HepG2 (cell line): ENCODE measurements around the gene DGAT2. TPM values are rescaled to one million over a fixed set of nuclear protein-coding genes. Genes with fewer than 3 reads are reported as not detected.

Experiments used
- GATAD2A ChIP-seq: IDR thresholded peaks from 2 replicates; pipeline ENCODE4 v1.6.1; 2016
- HNF4G ChIP-seq, 2 experiments: sonication (generic) in 1 of 2; formaldehyde crosslinking in 1 of 2; IDR thresholded peaks; 2 replicates each; pipeline versions ENCODE4 v1.4.0 to v1.6.1; 2011 to 2020; ENCODE audit warnings: borderline replicate concordance in 2 of 2, low read depth in 2 of 2, mild to moderate bottlenecking in 2 of 2, low read length in 1 of 2, missing genetic modification reagents in 1 of 2, moderate library complexity in 1 of 2
- KDM6A ChIP-seq: IDR thresholded peaks from 2 replicates; pipeline ENCODE4 v1.6.1; 2016; ENCODE audit warnings: low read depth
- MIXL1 ChIP-seq: IDR thresholded peaks from 2 replicates; pipeline ENCODE4 v1.6.1; 2016
- PAF1 ChIP-seq: IDR thresholded peaks from 2 replicates; pipeline ENCODE4 v1.6.1; 2016; ENCODE audit warnings: missing genetic modification reagents, missing compliant biosample characterization
- POLR2A ChIP-seq, 2 experiments: IDR thresholded peaks; 2 replicates each; pipeline ENCODE4 v1.6.1; 2011; ENCODE audit warnings: low read depth in 2 of 2, low read length in 2 of 2, mild to moderate bottlenecking in 1 of 2, moderate library complexity in 1 of 2; ENCODE audit not compliant: insufficient read depth in 1 of 2
- RARA ChIP-seq: IDR thresholded peaks from 2 replicates; pipeline ENCODE4 v1.6.1; 2016; ENCODE audit warnings: missing genetic modification reagents, missing compliant biosample characterization
- RXRB ChIP-seq: IDR thresholded peaks from 2 replicates; pipeline ENCODE4 v1.6.1; 2016; ENCODE audit warnings: borderline replicate concordance, missing genetic modification reagents, missing compliant biosample characterization
- STAG1 ChIP-seq: sonication (generic); formaldehyde crosslinking; IDR thresholded peaks from 2 replicates; pipeline ENCODE4 v1.4.0; 2020; ENCODE audit warnings: missing genetic modification reagents
- ZBTB8A ChIP-seq: sonication (generic); formaldehyde crosslinking; IDR thresholded peaks from 2 replicates; pipeline ENCODE4 v1.4.0; 2020; ENCODE audit warnings: mild to moderate bottlenecking, low read depth, missing genetic modification reagents, borderline replicate concordance
- polyA plus RNA-seq, 8 experiments: library from polyadenylated mRNA; depleted of rRNA in 3 of 8; stranded (reverse) in 7 of 8; unstranded in 1 of 8; fragments of >200 nt; fragmentation: Illumina TruSeq in 4 of 8; extraction: Trizol in 4 of 8; gene quantifications; 2 replicates each; pipeline versions ENCODE4 v1.2.1 to v1.2.3, GENCODE V29; 2011 to 2016; ENCODE audit warnings: low read depth in 4 of 8, missing spikeins in 1 of 8, mixed read lengths in 1 of 8; ENCODE audit not compliant: insufficient read depth in 1 of 8
- total RNA-seq, 5 experiments: library from RNA; depleted of rRNA; stranded (reverse); fragments of >200 nt; fragmentation: Illumina TruSeq; extraction: Trizol; gene quantifications; 2 replicates each; pipeline ENCODE4 v1.2.3, GENCODE V29; 2016; ENCODE audit warnings: low read depth in 1 of 5
- TF ChIP-seq, protein P1 (sequence below): sonication (generic); formaldehyde crosslinking; IDR thresholded peaks from 2 replicates; pipeline ENCODE4 v1.4.0; 2020; ENCODE audit warnings: low read depth, missing genetic modification reagents
- TF ChIP-seq, protein P2 (sequence below): sonication (generic); formaldehyde crosslinking; IDR thresholded peaks from 2 replicates; pipeline ENCODE4 v1.4.0; 2020; ENCODE audit warnings: missing genetic modification reagents, borderline replicate concordance
- TF ChIP-seq, protein P3 (sequence below): sonication (generic); formaldehyde crosslinking; IDR thresholded peaks from 2 replicates; pipeline ENCODE4 v1.4.0; 2020; ENCODE audit warnings: missing genetic modification reagents, mild to moderate bottlenecking, borderline replicate concordance
- TF ChIP-seq, protein P4 (sequence below): sonication (generic); formaldehyde crosslinking; IDR thresholded peaks from 2 replicates; pipeline ENCODE4 v1.5.0; 2020; ENCODE audit warnings: missing genetic modification reagents
- TF ChIP-seq, protein P5 (sequence below): sonication (generic); formaldehyde crosslinking; IDR thresholded peaks from 2 replicates; pipeline ENCODE4 v1.4.0; 2020; ENCODE audit warnings: missing genetic modification reagents

The DGAT2 gene
- total and polyA plus RNA-seq, 2 of the 13 experiments (the other 11 are each of a cell fraction or from before 2014, with no cell fraction given), result 39.0 to 65.6 TPM

DNA sequence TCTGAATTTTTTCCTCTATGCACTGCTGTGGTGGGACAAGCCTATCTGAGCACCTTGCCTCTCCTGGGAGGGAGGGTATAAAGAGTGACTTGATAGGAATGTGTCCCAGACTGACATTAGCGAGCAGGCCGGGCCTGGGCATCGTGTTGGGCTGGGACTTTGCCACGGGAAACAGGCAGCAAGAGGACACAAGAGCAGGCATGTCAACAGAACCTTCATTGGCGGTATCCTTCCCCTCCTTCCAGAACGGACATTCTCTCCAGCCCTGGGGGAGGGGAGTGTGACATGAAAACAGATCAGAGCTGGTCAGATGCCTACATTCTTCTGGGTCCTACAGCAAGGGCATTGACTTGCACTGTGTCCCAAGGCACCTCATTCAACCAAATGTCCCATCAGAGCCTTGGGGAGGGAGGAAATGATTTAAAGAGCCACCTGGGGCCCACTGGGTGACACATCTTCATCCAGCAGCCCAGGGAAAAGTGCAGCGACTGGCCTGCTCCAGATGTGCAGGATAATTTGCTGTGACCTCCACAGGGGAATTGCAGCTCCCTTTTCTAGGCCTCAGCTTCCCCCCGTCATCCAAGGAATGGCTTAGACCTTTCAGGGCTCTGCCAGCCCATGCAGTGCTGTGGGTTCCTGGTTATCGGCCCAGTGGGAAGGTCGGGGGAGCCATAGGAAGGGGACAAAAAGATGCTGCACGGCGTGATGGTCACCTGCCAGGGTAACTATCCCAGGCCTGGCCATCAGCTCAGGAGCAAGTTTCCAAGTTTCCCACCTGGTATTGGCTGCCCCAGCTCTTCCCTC is 24.6 kb downstream of the DGAT2 start (continued):
- TF ChIP-seq, protein P1, sequence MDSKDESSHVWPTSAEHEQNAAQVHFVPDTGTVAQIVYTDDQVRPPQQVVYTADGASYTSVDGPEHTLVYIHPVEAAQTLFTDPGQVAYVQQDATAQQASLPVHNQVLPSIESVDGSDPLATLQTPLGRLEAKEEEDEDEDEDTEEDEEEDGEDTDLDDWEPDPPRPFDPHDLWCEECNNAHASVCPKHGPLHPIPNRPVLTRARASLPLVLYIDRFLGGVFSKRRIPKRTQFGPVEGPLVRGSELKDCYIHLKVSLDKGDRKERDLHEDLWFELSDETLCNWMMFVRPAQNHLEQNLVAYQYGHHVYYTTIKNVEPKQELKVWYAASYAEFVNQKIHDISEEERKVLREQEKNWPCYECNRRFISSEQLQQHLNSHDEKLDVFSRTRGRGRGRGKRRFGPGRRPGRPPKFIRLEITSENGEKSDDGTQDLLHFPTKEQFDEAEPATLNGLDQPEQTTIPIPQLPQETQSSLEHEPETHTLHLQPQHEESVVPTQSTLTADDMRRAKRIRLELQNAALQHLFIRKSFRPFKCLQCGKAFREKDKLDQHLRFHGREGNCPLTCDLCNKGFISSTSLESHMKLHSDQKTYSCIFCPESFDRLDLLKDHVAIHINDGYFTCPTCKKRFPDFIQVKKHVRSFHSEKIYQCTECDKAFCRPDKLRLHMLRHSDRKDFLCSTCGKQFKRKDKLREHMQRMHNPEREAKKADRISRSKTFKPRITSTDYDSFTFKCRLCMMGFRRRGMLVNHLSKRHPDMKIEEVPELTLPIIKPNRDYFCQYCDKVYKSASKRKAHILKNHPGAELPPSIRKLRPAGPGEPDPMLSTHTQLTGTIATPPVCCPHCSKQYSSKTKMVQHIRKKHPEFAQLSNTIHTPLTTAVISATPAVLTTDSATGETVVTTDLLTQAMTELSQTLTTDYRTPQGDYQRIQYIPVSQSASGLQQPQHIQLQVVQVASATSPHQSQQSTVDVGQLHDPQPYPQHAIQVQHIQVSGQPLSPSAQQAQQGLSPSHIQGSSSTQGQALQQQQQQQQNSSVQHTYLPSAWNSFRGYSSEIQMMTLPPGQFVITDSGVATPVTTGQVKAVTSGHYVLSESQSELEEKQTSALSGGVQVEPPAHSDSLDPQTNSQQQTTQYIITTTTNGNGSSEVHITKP, result peak; percentile 62
- TF ChIP-seq GATAD2A (CRISPR knock-in tag) (peak; percentile 37; the same call in 1 of the 2 replicates), RARA (peak; percentile 26; the same call in 1 of the 2 replicates), ZBTB8A (CRISPR knock-in tag) (no peak), POLR2A (IDR thresholded peaks at IDR 0.05; ENCODE audit: insufficient read depth in 1 of 2, low read depth in 2 of 2, low read length in 2 of 2) (no peak), HNF4G (IDR thresholded peaks at IDR 0.05; ENCODE audit: borderline replicate concordance, low read depth, low read length) (no peak), HNF4G (CRISPR knock-in tag; IDR thresholded peaks at IDR 0.05; ENCODE audit: borderline replicate concordance, low read depth) (no peak), KDM6A (CRISPR knock-in tag) (no peak), MIXL1 (CRISPR knock-in tag) (no peak), RXRB (CRISPR knock-in tag) (peak; percentile 68), PAF1 (CRISPR knock-in tag) (no peak), STAG1 (no peak)
- TF ChIP-seq, protein P2, sequence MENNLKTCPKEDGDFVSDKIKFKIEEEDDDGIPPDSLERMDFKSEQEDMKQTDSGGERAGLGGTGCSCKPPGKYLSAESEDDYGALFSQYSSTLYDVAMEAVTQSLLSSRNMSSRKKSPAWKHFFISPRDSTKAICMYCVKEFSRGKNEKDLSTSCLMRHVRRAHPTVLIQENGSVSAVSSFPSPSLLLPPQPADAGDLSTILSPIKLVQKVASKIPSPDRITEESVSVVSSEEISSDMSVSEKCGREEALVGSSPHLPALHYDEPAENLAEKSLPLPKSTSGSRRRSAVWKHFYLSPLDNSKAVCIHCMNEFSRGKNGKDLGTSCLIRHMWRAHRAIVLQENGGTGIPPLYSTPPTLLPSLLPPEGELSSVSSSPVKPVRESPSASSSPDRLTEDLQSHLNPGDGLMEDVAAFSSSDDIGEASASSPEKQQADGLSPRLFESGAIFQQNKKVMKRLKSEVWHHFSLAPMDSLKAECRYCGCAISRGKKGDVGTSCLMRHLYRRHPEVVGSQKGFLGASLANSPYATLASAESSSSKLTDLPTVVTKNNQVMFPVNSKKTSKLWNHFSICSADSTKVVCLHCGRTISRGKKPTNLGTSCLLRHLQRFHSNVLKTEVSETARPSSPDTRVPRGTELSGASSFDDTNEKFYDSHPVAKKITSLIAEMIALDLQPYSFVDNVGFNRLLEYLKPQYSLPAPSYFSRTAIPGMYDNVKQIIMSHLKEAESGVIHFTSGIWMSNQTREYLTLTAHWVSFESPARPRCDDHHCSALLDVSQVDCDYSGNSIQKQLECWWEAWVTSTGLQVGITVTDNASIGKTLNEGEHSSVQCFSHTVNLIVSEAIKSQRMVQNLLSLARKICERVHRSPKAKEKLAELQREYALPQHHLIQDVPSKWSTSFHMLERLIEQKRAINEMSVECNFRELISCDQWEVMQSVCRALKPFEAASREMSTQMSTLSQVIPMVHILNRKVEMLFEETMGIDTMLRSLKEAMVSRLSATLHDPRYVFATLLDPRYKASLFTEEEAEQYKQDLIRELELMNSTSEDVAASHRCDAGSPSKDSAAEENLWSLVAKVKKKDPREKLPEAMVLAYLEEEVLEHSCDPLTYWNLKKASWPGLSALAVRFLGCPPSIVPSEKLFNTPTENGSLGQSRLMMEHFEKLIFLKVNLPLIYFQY, result 0 out of 2 replicates have a peak, but pooled peaks have one; percentile 43
- TF ChIP-seq, protein P3, sequence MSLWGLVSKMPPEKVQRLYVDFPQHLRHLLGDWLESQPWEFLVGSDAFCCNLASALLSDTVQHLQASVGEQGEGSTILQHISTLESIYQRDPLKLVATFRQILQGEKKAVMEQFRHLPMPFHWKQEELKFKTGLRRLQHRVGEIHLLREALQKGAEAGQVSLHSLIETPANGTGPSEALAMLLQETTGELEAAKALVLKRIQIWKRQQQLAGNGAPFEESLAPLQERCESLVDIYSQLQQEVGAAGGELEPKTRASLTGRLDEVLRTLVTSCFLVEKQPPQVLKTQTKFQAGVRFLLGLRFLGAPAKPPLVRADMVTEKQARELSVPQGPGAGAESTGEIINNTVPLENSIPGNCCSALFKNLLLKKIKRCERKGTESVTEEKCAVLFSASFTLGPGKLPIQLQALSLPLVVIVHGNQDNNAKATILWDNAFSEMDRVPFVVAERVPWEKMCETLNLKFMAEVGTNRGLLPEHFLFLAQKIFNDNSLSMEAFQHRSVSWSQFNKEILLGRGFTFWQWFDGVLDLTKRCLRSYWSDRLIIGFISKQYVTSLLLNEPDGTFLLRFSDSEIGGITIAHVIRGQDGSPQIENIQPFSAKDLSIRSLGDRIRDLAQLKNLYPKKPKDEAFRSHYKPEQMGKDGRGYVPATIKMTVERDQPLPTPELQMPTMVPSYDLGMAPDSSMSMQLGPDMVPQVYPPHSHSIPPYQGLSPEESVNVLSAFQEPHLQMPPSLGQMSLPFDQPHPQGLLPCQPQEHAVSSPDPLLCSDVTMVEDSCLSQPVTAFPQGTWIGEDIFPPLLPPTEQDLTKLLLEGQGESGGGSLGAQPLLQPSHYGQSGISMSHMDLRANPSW (CRISPR knock-in tag), result no peak
- TF ChIP-seq, protein P4, sequence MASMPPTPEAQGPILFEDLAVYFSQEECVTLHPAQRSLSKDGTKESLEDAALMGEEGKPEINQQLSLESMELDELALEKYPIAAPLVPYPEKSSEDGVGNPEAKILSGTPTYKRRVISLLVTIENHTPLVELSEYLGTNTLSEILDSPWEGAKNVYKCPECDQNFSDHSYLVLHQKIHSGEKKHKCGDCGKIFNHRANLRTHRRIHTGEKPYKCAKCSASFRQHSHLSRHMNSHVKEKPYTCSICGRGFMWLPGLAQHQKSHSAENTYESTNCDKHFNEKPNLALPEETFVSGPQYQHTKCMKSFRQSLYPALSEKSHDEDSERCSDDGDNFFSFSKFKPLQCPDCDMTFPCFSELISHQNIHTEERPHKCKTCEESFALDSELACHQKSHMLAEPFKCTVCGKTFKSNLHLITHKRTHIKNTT, result no peak
- TF ChIP-seq, protein P5, sequence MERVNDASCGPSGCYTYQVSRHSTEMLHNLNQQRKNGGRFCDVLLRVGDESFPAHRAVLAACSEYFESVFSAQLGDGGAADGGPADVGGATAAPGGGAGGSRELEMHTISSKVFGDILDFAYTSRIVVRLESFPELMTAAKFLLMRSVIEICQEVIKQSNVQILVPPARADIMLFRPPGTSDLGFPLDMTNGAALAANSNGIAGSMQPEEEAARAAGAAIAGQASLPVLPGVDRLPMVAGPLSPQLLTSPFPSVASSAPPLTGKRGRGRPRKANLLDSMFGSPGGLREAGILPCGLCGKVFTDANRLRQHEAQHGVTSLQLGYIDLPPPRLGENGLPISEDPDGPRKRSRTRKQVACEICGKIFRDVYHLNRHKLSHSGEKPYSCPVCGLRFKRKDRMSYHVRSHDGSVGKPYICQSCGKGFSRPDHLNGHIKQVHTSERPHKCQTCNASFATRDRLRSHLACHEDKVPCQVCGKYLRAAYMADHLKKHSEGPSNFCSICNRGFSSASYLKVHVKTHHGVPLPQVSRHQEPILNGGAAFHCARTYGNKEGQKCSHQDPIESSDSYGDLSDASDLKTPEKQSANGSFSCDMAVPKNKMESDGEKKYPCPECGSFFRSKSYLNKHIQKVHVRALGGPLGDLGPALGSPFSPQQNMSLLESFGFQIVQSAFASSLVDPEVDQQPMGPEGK (CRISPR knock-in tag), result peak; percentile 52; the same call in 1 of the 2 replicates
